Measurements from ENCODE around the gene ITGB3. TPM values are rescaled to one million over a fixed set of nuclear protein-coding genes. Genes with fewer than 3 reads are reported as not detected.

Gene ITGB3
- total RNA-seq, 2 donors from 2014 or later: 68.1 to 197 TPM

- Histone ChIP-seq H3K36me3 (no peaks in the 10 kb centered on the region), H3K4me1 (ENCODE audit: control insufficient read depth in 1 of 2, low read depth in 2 of 2) (no peaks in the 10 kb centered on the region), H3K27me3 (replicated peaks; ENCODE audit: insufficient read depth) (no peaks in the 10 kb centered on the region), H3K4me3 (no peak overlapping the region), H3K9me3 (no peaks in the 10 kb centered on the region), H3K27ac (no peak overlapping the region)
- ATAC-seq (ENCODE audit: insufficient number of reproducible peaks, low FRiP score, low read depth): no peak
- TF ChIP-seq, protein P1, sequence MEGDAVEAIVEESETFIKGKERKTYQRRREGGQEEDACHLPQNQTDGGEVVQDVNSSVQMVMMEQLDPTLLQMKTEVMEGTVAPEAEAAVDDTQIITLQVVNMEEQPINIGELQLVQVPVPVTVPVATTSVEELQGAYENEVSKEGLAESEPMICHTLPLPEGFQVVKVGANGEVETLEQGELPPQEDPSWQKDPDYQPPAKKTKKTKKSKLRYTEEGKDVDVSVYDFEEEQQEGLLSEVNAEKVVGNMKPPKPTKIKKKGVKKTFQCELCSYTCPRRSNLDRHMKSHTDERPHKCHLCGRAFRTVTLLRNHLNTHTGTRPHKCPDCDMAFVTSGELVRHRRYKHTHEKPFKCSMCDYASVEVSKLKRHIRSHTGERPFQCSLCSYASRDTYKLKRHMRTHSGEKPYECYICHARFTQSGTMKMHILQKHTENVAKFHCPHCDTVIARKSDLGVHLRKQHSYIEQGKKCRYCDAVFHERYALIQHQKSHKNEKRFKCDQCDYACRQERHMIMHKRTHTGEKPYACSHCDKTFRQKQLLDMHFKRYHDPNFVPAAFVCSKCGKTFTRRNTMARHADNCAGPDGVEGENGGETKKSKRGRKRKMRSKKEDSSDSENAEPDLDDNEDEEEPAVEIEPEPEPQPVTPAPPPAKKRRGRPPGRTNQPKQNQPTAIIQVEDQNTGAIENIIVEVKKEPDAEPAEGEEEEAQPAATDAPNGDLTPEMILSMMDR (IDR thresholded peaks at IDR 0.05): no peak
- no peak for DNase-seq (ENCODE audit: low spot score)
Measured at GRCh38 chr17:47352848-47353247, 99.2 kb downstream of the ITGB3 start.

DNA sequence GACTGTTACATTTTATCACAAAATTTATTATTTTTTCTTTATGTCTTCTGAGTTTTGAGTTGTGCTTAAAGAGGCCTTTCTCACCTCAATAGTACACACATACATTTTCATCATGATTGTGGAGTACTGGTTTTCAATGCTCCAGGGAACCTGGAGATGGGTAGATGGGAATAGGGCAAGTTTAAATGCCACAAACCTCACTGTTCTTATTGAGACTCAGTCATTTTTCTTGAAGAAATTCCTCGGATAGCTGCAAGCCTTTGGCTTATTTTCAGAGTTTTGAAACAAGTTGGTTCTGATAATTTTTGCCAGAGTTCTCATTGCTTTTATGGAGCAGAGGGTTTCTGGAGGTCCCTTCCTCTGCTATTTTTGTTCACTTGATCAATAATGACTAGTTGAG, 105.0 kb downstream of the ITGB3 start:
- Histone ChIP-seq H3K27ac (no peak overlapping the region), H3K4me3 (no peak overlapping the region), H3K36me3 (no peaks in the 10 kb centered on the region), H3K27me3 (replicated peaks; ENCODE audit: insufficient read depth) (no peaks in the 10 kb centered on the region), H3K4me1 (ENCODE audit: control insufficient read depth in 1 of 2, low read depth in 2 of 2) (no peaks in the 10 kb centered on the region), H3K9me3 (no peaks in the 10 kb centered on the region)
- TF ChIP-seq, protein P1 (IDR thresholded peaks at IDR 0.05): no peak
- ATAC-seq (ENCODE audit: insufficient number of reproducible peaks, low FRiP score, low read depth) (no peak), DNase-seq (ENCODE audit: low spot score) (no peak)

Other genes starting within 250 kb of the ITGB3 start
- 10 to 100 TPM; 66.0 to 69.2 TPM for gene CDC27, start 64.5 kb upstream of the ITGB3 start, total RNA-seq
- not detected for gene MYL4, start 44.5 kb upstream of the ITGB3 start, total RNA-seq
- gene EFCAB13, start 70.1 kb downstream of the ITGB3 start, total RNA-seq: 10 to 100 TPM in 1 of 2 donors, 1 to 10 TPM in 1; 8.1 to 16.7 TPM

All from thoracic aorta (tissue), 2 donors.